Liver (tissue), 3 donors: ENCODE results near the gene PTPRD.

ENCODE experiments used
- FOXA1 ChIP-seq: IDR thresholded peaks from 2 replicates; pipeline ENCODE4 v1.6.1; 2016; ENCODE audit warnings: antibody characterized with exemption
- FOXA2 ChIP-seq: IDR thresholded peaks from 2 replicates; pipeline ENCODE4 v1.6.1; 2016; ENCODE audit warnings: antibody characterized with exemption
- GABPA ChIP-seq, 2 donors: IDR thresholded peaks in 1 of 2; conservative IDR thresholded peaks in 1 of 2; 2 replicates each; pipeline ENCODE4 v1.6.1; 2016; ENCODE audit warnings: antibody characterized with exemption in 2 of 2, mild to moderate bottlenecking in 1 of 2, moderate library complexity in 1 of 2
- JUND ChIP-seq, 2 donors: IDR thresholded peaks; 2 replicates each; pipeline ENCODE4 v1.6.1; 2016; ENCODE audit warnings: antibody characterized with exemption in 2 of 2
- RAD21 ChIP-seq, 2 donors: IDR thresholded peaks; 2 replicates each; pipeline ENCODE4 v1.6.1; 2016; ENCODE audit warnings: antibody characterized with exemption in 2 of 2, mild to moderate bottlenecking in 2 of 2
- RXRA ChIP-seq, 2 donors: IDR thresholded peaks; 2 replicates each; pipeline ENCODE4 v1.6.1; 2017 to 2018; ENCODE audit warnings: antibody characterized with exemption in 2 of 2, mild to moderate bottlenecking in 1 of 2
- SP1 ChIP-seq: IDR thresholded peaks from 2 replicates; pipeline ENCODE4 v1.6.1; 2018; ENCODE audit warnings: antibody characterized with exemption, mild to moderate bottlenecking
- TAF1 ChIP-seq: conservative IDR thresholded peaks from 2 replicates; pipeline ENCODE4 v1.6.1; 2016; ENCODE audit warnings: antibody characterized with exemption, mild to moderate bottlenecking
- YY1 ChIP-seq: IDR thresholded peaks from 2 replicates; pipeline ENCODE4 v1.6.1; 2016; ENCODE audit warnings: antibody characterized with exemption, mild to moderate bottlenecking
- TF ChIP-seq, protein P1 (sequence below): fragments of 150-350 bp; IDR thresholded peaks from 2 replicates; pipeline ENCODE4 v1.5.1; 2017; ENCODE audit warnings: improper control_type of control experiment, low read depth, low read length; ENCODE audit not compliant: missing input control
- TF ChIP-seq, protein P2 (sequence below): IDR thresholded peaks from 2 replicates; pipeline ENCODE4 v1.6.1; 2016; ENCODE audit warnings: antibody characterized with exemption, mild to moderate bottlenecking
- TF ChIP-seq, protein P3 (sequence below): IDR thresholded peaks from 2 replicates; pipeline ENCODE4 v1.6.1; 2016; ENCODE audit warnings: antibody characterized with exemption
- TF ChIP-seq, protein P4 (sequence below): IDR thresholded peaks from 2 replicates; pipeline ENCODE4 v1.6.1; 2016; ENCODE audit warnings: antibody characterized with exemption
- TF ChIP-seq, protein P5 (sequence below): IDR thresholded peaks from 2 replicates; pipeline ENCODE4 v1.6.1; 2016; ENCODE audit warnings: antibody characterized with exemption
- donor health status: healthy.
- donor health status: healthy.

DNA sequence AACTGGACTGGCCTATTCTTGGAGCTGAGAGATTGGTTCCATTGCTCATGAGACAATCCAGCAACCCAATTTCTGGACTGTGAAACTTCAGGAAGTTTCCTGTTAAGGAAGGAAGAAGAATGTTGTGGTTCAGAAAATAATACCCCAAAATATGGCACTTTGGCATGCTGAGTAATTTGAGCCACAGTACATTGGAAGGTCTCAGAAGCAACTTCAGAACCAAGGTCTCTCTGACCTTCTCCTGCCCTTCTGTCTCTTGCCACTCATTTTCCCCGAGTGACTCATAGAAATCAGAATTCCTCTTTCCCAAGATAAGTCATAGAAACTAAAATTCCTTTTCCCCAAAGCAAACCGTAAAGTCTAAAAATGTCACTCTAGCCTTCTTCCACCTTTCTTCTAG is 1366.1 kb downstream of the PTPRD start:
- TF ChIP-seq, protein P1, sequence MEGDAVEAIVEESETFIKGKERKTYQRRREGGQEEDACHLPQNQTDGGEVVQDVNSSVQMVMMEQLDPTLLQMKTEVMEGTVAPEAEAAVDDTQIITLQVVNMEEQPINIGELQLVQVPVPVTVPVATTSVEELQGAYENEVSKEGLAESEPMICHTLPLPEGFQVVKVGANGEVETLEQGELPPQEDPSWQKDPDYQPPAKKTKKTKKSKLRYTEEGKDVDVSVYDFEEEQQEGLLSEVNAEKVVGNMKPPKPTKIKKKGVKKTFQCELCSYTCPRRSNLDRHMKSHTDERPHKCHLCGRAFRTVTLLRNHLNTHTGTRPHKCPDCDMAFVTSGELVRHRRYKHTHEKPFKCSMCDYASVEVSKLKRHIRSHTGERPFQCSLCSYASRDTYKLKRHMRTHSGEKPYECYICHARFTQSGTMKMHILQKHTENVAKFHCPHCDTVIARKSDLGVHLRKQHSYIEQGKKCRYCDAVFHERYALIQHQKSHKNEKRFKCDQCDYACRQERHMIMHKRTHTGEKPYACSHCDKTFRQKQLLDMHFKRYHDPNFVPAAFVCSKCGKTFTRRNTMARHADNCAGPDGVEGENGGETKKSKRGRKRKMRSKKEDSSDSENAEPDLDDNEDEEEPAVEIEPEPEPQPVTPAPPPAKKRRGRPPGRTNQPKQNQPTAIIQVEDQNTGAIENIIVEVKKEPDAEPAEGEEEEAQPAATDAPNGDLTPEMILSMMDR: no peak
- TF ChIP-seq RAD21 (IDR thresholded peaks at IDR 0.05) (no peak), GABPA (IDR thresholded peaks at IDR 0.05 in 1 of 2, conservative IDR thresholded peaks at IDR 0.05 in 1 of 2) (no peak), TAF1 (no peak), JUND (IDR thresholded peaks at IDR 0.05) (no peak), SP1 (no peak), RXRA (IDR thresholded peaks at IDR 0.05) (no peak), YY1 (no peak), FOXA1 (no peak), FOXA2 (no peak)
- TF ChIP-seq, protein P2, sequence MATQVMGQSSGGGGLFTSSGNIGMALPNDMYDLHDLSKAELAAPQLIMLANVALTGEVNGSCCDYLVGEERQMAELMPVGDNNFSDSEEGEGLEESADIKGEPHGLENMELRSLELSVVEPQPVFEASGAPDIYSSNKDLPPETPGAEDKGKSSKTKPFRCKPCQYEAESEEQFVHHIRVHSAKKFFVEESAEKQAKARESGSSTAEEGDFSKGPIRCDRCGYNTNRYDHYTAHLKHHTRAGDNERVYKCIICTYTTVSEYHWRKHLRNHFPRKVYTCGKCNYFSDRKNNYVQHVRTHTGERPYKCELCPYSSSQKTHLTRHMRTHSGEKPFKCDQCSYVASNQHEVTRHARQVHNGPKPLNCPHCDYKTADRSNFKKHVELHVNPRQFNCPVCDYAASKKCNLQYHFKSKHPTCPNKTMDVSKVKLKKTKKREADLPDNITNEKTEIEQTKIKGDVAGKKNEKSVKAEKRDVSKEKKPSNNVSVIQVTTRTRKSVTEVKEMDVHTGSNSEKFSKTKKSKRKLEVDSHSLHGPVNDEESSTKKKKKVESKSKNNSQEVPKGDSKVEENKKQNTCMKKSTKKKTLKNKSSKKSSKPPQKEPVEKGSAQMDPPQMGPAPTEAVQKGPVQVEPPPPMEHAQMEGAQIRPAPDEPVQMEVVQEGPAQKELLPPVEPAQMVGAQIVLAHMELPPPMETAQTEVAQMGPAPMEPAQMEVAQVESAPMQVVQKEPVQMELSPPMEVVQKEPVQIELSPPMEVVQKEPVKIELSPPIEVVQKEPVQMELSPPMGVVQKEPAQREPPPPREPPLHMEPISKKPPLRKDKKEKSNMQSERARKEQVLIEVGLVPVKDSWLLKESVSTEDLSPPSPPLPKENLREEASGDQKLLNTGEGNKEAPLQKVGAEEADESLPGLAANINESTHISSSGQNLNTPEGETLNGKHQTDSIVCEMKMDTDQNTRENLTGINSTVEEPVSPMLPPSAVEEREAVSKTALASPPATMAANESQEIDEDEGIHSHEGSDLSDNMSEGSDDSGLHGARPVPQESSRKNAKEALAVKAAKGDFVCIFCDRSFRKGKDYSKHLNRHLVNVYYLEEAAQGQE: no peak
- TF ChIP-seq, protein P3, sequence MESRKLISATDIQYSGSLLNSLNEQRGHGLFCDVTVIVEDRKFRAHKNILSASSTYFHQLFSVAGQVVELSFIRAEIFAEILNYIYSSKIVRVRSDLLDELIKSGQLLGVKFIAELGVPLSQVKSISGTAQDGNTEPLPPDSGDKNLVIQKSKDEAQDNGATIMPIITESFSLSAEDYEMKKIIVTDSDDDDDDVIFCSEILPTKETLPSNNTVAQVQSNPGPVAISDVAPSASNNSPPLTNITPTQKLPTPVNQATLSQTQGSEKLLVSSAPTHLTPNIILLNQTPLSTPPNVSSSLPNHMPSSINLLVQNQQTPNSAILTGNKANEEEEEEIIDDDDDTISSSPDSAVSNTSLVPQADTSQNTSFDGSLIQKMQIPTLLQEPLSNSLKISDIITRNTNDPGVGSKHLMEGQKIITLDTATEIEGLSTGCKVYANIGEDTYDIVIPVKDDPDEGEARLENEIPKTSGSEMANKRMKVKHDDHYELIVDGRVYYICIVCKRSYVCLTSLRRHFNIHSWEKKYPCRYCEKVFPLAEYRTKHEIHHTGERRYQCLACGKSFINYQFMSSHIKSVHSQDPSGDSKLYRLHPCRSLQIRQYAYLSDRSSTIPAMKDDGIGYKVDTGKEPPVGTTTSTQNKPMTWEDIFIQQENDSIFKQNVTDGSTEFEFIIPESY: no peak
- TF ChIP-seq, protein P4, sequence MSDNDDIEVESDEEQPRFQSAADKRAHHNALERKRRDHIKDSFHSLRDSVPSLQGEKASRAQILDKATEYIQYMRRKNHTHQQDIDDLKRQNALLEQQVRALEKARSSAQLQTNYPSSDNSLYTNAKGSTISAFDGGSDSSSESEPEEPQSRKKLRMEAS: no peak
- TF ChIP-seq, protein P5, sequence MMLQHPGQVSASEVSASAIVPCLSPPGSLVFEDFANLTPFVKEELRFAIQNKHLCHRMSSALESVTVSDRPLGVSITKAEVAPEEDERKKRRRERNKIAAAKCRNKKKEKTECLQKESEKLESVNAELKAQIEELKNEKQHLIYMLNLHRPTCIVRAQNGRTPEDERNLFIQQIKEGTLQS: no peak
